ENCODE data around the gene ARHGAP10. TPM values are rescaled to one million over a fixed set of nuclear protein-coding genes. Genes with fewer than 3 reads are reported as not detected.

Gene ARHGAP10
- total RNA-seq, 1 donor from 2014 or later = 111 TPM

DNA sequence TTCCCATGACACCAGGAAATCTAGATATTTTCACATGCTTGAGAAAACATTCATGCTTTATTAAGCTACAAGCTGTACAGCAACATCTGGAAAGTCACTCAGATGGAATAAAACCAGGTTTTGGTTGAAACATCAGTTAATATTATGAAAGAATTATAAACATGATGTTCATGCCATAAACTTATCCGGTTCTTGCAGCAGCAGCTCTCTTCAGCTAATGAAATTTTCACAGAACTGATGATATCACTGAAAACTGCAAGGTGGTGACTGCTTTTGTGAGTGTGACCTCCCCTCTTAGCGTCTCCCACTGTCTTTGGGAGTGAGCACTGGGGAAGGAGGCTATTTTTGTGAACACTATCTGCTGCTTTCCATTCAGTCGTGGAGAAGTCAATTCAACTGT, 56.9 kb downstream of the ARHGAP10 start:
- H3K27me3 Mint-ChIP-seq (ENCODE audit: low read depth) = no peaks in the 10 kb centered on the region
- no peak for DNase-seq (ENCODE audit: low spot score)
- TF ChIP-seq, protein P1, sequence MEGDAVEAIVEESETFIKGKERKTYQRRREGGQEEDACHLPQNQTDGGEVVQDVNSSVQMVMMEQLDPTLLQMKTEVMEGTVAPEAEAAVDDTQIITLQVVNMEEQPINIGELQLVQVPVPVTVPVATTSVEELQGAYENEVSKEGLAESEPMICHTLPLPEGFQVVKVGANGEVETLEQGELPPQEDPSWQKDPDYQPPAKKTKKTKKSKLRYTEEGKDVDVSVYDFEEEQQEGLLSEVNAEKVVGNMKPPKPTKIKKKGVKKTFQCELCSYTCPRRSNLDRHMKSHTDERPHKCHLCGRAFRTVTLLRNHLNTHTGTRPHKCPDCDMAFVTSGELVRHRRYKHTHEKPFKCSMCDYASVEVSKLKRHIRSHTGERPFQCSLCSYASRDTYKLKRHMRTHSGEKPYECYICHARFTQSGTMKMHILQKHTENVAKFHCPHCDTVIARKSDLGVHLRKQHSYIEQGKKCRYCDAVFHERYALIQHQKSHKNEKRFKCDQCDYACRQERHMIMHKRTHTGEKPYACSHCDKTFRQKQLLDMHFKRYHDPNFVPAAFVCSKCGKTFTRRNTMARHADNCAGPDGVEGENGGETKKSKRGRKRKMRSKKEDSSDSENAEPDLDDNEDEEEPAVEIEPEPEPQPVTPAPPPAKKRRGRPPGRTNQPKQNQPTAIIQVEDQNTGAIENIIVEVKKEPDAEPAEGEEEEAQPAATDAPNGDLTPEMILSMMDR (IDR thresholded peaks at IDR 0.05) = no peak
- H3K36me3 Mint-ChIP-seq (ENCODE audit: low read depth) = peaks cover 3% of the 10 kb centered on the region
- no peaks in the 10 kb centered on the region for H3K9me3 Mint-ChIP-seq (ENCODE audit: low read depth)
- peaks cover 79% of the 10 kb centered on the region for H3K4me1 Mint-ChIP-seq (ENCODE audit: low read depth)
- H3K4me3 Mint-ChIP-seq (ENCODE audit: unreplicated experiment) = no peak overlapping the region
- H3K27ac Mint-ChIP-seq (ENCODE audit: unreplicated experiment) = peak overlapping the region; percentile 92

DNA sequence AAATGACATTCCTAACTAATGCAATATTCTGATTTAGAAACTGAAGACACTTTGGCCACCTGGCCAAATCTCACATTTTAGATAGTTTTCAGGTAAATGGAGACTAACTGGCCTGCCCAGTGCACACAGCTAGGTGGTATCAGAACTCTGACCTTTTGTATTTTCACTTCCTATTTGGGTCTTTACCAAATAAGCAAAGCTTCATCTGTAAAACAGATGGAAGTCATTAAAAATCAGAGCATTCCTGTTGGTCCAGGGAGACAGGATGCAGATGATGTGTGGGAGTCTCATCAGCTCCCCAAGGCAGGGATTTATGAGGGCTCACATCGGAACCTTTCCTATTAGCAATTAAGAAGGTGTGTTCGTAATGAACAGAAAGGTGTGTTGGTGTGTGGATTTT, 57.7 kb downstream of the ARHGAP10 start:
- no peaks in the 10 kb centered on the region for H3K27me3 Mint-ChIP-seq (ENCODE audit: low read depth)
- TF ChIP-seq, protein P1 (IDR thresholded peaks at IDR 0.05) = no peak
- H3K4me1 Mint-ChIP-seq (ENCODE audit: low read depth) = peaks cover 87% of the 10 kb centered on the region
- H3K36me3 Mint-ChIP-seq (ENCODE audit: low read depth) = peaks cover 3% of the 10 kb centered on the region
- H3K27ac Mint-ChIP-seq (ENCODE audit: unreplicated experiment) = peak overlapping the region; percentile 92
- DNase-seq (ENCODE audit: low spot score) = no peak
- no peak overlapping the region for H3K4me3 Mint-ChIP-seq (ENCODE audit: unreplicated experiment)
- no peaks in the 10 kb centered on the region for H3K9me3 Mint-ChIP-seq (ENCODE audit: low read depth)

DNA sequence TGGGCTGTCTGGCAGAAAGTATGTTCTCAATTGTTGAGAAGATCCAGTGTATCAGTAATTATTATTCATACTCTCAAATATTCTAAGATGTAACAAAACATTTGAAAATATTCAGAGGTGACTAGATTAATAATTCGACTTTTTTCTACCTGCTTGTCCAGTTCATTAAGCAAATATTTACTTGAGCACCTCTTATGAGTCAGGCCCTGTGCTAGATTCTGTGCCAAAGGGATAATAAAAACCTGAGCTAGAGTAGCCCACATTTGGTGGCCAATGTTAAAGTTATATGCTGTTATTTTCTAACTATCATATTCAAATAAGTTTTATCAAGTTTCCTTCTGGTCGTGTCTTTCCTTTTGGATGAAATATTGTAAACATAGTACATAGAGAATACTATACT, 58.5 kb downstream of the ARHGAP10 start:
- peaks cover 89% of the 10 kb centered on the region for H3K4me1 Mint-ChIP-seq (ENCODE audit: low read depth)
- TF ChIP-seq, protein P1 (IDR thresholded peaks at IDR 0.05) = no peak
- H3K36me3 Mint-ChIP-seq (ENCODE audit: low read depth) = peaks cover 3% of the 10 kb centered on the region
- H3K27ac Mint-ChIP-seq (ENCODE audit: unreplicated experiment) = peak overlapping the region; percentile 92
- H3K27me3 Mint-ChIP-seq (ENCODE audit: low read depth) = no peaks in the 10 kb centered on the region
- DNase-seq (ENCODE audit: low spot score) = no peak
- no peak overlapping the region for H3K4me3 Mint-ChIP-seq (ENCODE audit: unreplicated experiment)
- H3K9me3 Mint-ChIP-seq (ENCODE audit: low read depth) = no peaks in the 10 kb centered on the region

DNA sequence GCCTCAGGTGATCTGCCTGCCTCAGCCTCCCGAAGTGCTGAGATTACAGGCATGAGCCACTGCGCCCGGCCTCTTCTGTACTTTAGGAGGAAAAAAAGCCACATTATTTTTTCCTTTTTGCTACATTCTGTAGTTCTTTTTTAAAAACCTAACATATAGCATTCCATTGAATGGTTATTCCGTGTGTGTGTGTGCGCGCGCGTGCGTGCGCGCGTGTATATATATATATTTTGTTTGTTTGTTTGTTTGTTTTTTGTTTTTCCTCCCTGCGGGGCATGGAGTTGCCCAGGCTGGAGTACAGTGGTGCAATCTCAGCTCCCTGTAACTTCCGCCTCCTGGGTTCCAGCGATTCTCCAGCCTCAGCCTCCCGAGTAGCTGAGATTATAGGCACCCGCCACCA, 59.5 kb downstream of the ARHGAP10 start:
- H3K27ac Mint-ChIP-seq (ENCODE audit: unreplicated experiment) = peak overlapping the region; percentile 50

DNA sequence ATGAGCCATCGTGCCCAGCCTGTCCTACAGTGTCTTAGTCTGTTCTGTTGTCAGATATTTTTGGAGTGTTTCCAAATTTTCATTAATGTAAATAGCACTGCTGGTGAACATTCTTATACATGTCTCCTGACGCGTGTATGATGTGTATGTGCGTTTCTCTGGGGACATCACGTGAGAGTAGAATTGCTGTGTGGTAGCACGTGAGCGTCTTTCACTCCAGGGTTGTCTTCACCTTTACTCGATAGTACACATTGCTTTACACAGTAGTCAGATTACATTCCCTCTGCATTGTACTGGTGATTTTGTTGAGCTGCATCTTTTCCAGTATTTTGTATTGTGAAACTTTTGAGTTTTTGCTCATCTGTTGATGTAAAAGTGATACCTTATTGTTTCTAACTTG, 60.0 kb downstream of the ARHGAP10 start:
- no peaks in the 10 kb centered on the region for H3K27me3 Mint-ChIP-seq (ENCODE audit: low read depth)
- TF ChIP-seq, protein P1 (IDR thresholded peaks at IDR 0.05) = no peak
- peak overlapping the region; percentile 28 for H3K27ac Mint-ChIP-seq (ENCODE audit: unreplicated experiment)
- no peak for DNase-seq (ENCODE audit: low spot score)
- no peak overlapping the region for H3K4me3 Mint-ChIP-seq (ENCODE audit: unreplicated experiment)
- peaks cover 78% of the 10 kb centered on the region for H3K4me1 Mint-ChIP-seq (ENCODE audit: low read depth)
- H3K9me3 Mint-ChIP-seq (ENCODE audit: low read depth) = no peaks in the 10 kb centered on the region
- peaks cover 3% of the 10 kb centered on the region for H3K36me3 Mint-ChIP-seq (ENCODE audit: low read depth)

More for the DNA sequence above, 59.5 kb downstream of the ARHGAP10 start:
- TF ChIP-seq, protein P1 (IDR thresholded peaks at IDR 0.05) = no peak
- no peak for DNase-seq (ENCODE audit: low spot score)
- Mint-ChIP-seq H3K9me3 (ENCODE audit: low read depth) (no peaks in the 10 kb centered on the region), H3K4me3 (ENCODE audit: unreplicated experiment) (no peak overlapping the region), H3K4me1 (ENCODE audit: low read depth) (peaks cover 80% of the 10 kb centered on the region), H3K36me3 (ENCODE audit: low read depth) (peaks cover 3% of the 10 kb centered on the region), H3K27me3 (ENCODE audit: low read depth) (no peaks in the 10 kb centered on the region)

All from chondrocyte (in vitro differentiated cells).